HG03060 (cell line): Measurements from ENCODE around the gene DMXL2.
"Not testable (repeated sequence)": the region's sequence is repeated elsewhere in the genome, so short reads cannot be mapped to it uniquely, and the experiment has no call there.

Experiments
- ATAC-seq: cut with Tn5 transposase; IDR thresholded peaks from one replicate; pipeline ENCODE4 v1.9.1; 2021; ENCODE audit warnings: low read depth, moderate number of reproducible peaks; ENCODE audit not compliant: unreplicated experiment

DMXL2 gene, protein sequence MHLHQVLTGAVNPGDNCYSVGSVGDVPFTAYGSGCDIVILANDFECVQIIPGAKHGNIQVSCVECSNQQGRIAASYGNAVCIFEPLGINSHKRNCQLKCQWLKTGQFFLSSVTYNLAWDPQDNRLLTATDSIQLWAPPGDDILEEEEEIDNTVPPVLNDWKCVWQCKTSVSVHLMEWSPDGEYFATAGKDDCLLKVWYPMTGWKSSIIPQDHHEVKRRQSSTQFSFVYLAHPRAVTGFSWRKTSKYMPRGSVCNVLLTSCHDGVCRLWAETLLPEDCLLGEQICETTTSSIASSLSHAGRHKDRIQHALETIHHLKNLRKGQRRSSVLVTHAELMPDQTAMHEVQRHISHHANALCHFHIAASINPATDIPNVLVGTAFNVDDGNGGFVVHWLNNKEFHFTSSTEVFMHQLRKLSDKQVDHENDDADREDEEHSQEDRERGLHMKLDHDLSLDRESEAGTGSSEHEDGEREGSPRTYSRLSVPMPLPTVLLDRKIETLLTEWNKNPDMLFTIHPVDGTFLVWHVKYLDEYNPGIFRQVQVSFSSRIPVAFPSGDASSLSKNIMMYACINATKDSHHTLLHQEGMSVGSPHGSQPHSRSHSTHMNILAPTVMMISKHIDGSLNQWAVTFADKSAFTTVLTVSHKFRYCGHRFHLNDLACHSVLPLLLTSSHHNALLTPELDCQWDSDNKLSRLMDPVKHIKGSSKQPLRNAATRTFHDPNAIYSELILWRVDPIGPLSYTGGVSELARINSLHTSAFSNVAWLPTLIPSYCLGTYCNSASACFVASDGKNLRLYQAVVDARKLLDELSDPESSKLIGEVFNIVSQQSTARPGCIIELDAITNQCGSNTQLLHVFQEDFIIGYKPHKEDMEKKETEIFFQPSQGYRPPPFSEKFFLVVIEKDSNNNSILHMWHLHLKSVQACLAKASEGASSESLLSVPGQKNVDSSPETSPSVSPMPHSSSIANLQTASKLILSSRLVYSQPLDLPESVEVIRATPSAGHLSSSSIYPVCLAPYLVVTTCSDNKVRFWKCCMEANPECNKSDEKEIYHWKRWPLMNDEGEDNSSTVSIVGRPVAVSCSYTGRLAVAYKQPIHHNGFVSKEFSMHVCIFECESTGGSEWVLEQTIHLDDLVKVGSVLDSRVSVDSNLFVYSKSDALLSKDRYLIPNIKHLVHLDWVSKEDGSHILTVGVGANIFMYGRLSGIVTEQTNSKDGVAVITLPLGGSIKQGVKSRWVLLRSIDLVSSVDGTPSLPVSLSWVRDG (N-terminal part only)

DNA sequence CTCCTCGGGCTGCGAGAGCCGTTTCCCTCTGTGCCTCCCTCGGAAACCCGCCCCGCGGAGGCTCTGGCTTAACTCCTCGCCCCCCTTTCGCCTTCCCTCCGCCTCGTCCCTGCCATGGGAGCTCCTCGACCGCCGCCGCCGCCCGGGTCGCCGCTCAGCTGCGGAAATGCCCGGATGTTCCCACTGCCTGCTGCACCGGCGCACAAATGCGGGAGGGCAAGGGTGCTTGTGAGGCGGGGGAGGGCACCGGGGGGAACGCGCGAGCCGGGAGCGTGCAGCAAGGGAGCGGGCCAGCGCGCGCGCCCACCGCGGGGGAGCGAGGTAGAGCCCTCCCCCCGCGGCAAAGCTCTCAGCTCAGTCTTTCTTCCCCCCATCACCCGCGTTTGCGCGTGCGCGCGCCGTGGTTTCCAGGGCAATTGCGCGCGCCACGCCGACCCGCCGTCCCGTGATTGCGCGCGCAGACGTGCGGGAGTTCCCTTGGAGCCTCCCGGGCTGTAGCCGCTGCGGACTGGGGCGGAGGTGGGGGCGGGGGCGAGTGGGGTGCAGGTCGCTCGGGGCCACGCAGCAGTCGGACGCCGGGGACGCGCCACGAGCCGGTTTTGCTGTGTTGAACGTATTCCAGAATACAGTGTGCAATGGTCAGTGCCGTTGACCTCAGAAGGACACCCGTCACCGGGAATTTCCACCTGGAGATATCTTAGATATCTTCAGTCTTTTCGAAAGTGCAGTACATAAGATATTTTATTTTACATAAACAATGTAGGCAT lies at the start of gene DMXL2:
Gene DMXL2, minus strand, starts transcription at position 168 of the 767 bp plus-strand sequence. CDS start 226 bp downstream, outside the sequence.
- no peak for ATAC-seq

DNA sequence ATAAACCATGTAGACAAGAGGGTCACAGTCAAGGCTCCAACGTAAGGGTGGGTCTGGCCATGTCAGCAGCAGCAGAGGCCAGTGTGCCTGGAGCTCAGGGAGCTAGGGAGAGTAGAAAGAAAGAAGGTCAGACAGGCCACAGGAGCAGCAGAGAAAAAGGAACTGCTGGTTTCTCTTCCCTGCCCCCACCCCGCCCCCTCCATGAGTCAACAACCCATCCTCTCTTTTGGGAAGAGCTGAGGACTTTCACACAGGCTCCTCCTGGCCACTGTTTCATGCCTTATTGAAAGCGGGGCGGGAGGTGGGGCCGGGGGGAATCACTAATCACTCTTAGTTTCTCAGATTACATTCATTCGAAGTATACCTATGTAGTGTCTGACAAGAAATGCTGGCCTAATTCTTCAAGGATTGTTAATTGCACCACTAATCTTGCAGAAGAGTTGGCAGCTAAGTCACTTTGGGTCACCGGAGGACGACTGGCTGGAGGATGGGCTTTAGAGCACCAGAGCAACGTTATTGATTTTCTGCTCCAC lies 49.6 kb upstream of the DMXL2 start:
- no peak for ATAC-seq

DNA sequence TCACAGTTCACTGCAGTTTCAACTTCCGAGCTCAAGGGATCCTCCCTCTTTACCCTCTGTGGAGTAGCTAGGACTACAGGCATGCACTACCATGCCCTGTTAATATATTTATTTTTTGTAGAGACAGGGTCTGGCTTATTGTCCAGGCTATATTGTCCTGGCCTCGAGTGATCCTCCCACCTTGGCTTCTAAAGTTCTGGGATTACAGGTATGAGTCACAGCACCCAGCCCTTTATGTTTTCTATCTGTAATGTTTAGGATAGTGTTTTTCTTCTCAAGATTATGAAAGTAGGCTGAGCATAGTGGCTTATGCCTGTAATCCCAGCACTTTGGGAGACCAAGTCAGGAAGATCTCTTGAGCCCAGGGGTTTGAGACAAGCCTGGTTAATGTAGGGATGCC lies 46.8 kb upstream of the DMXL2 start:
- no peak for ATAC-seq

DNA sequence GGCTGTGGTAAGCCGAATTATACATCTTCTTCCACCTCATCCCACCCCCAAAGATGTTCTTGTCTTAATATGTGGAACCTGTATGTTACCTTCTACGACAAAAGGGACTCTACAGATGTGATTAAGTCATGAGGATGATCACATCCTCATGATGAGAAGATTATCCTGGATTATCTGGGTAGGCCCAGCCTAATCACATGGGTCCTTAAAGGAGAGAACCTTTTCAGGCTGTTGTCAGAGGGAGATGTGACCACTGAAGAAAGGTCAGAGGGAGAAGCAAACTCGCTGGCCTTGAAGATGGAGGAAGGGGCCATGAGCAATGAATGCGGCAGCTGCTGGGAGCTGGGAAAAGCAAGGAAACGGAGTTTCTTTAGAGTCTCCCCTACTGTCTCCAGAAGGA lies 45.9 kb upstream of the DMXL2 start:
- no peak for ATAC-seq

DNA sequence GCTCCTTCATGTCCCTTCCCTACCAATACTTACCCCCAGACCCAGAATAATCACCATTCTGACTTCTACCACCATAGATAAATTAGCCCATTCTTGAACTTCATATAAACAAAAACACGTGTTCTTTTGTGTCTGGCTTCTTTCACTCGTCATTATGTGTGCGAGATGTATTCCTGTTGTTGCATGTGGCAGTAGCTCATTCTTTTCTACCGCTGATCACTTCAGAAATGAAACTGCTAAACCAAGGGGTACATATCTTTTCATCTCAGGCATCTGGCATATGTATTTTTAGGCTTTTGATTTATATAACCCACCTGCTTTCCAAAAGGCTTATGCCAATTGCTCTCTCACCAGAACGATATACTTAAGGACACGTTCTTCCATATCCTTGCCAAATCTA lies 44.9 kb upstream of the DMXL2 start:
- ATAC-seq: no peak

DNA sequence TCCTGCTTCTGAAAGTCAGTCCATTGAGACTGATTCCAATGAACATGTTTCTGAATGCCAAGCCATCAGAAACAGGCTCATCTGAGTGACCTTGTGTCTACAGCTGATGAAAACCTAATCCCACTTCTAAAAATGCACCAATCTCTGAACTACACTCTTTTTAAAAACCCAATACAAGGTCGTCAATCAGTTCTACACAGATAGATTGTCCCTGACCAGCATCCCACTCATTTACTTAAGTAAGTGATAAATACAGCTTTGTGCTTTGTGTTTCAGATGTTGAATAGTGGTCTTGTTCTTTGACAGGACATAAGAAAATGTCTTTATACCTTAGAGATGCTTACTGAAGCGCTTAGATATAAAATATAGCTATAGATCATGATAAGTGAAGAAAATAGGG lies 38.5 kb upstream of the DMXL2 start:
- ATAC-seq: no peak

DNA sequence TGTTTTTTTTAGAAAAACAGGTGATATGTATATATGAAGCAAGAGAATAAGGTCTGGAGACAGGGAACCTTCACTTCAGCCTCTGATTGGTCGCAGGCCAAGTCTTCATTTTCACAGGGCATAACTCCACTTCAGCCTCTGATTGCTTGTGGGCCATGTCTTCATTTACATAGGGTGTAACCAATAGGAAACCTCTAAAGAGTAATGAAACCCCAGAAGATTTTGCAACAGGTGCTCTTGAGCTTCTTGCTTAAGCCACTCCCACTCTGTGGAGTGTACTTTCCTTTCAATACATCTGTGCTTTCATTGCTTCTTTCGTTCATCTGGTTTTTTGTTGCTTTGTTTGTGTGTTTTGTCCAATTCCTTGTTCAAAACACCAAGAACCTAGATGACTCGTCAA lies 36.1 kb upstream of the DMXL2 start:
- ATAC-seq: no peak

DNA sequence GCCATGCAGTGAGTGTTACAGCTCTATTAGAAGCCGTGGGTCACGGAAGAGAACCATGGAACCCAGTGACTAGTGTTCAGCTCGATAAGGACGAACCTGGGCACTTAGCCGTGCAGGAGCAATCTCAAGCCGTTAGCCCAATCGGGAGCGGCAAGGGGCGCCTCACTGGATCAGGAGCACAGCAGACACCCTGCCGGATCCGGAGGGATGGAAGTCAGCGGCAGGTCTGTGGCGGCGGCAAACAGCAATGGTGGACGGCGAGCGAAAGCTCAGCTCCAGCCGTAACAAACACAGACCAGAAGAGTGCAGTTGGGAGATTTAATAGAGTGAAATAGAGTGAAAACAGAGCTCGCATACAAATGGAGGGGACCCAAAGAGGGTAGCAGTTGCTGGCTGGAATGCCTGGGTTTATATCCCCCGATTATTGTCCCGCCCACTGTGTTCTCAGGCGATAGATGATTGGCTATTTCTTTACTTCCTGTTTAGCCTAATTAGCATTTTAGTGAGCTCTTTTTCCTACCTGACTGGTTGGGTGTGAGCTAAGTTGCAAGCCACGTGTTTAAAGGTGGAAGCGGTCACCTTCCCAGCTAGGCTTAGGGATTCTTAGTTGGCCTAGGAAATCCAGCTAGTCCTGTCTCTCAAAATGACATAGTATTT lies 33.0 kb upstream of the DMXL2 start:
- not testable (repeated sequence) for ATAC-seq

DNA sequence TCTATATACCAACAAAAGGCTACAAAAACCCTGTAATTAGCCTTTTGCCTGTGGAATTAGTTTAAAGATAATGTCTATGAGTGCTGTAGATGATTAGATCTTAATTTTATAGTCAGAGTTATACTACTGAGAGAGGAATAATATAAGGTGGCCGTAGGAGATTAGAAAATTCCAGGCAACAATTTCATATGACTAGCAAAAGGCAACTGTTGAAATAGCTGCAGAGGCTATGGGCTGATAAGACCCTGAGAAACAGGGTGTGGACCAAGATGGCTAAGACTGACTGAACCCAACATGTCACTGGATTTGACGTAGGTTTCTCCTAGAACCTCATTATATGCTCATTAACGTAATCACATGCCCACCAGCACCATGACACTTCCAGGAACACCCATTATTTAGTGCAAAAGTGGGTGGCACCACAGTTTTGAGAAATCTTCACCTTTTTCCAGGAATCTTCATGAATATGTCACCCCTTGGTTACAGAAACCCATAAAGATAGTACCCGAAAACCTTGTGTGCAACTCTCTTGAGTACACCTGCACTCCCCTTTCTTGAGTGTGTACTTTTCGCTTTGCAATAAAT lies 29.6 kb upstream of the DMXL2 start:
- ATAC-seq: no peak

DNA sequence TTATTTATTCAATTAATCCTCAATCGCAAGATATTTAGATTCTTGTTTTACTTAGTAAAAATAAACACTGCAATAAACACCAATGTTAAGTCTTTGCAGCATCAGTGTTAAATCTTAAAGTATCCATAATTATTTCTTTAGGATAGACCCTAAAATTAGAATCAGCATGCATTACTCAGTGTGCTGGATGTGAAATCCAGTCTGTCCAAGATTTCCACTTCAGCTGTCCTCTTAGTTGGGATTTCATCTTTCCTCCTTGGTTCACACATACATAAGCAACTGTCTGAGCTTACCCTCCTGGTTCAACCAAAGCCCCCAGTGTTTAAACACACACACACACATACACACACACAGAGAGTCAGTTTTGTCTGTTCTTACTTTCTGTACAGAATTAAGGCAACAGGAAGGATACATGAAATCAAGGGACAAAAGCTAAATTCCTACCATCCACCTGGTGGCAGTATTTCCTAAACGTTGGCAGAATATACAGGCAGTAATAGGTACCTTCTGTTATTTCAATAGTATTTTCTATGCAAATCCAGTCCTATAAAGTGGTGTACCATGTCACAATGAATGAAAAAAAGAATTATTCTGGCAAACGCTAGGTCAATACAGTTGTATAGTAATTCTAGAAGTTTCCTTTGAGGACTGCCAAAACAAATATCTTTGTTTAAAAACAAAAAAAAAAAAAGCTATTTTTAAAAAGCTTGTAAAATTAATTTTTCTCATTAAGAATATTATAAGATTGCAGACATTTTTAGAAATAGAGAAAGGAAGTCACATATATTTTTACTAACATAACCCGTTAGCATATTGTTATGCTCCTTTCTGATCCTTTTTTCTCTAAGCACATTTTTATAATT lies 27.3 kb upstream of the DMXL2 start:
- ATAC-seq: no peak

DNA sequence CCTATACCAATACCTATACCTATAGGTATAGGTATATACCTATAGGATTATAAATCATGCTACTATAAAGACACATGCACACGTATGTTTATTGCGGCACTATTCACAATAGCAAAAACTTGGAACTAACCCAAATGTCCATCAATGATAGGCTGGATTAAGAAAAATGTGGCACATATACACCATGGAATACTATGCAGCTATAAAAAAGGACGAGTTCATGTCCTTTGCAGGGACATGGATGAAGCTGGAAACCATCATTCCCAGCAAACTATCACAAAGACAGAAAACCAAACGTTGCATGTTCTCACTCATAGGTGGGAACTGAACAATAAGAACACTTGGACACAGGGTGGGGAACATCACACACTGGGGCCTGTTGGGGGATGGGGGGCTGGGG lies 26.1 kb upstream of the DMXL2 start:
- ATAC-seq: not testable (repeated sequence)

DNA sequence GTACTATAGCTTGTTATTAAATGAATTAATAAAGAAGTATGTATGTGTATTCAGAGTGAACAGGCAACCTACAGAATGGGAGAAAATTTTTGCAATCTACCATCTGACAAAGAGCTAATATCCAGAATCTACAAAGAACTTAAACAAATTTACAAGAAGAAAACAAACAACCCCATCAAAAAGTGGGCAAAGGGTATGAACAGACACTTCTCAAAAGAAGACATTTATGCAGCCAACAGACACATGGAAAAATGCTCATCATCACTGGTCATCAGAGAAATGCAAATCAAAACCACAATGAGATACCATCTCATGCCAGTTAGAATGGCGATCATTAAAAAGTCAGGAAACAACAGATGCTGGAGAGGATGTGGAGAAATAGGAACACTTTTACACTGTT lies 25.5 kb upstream of the DMXL2 start:
- not testable (repeated sequence) for ATAC-seq

DNA sequence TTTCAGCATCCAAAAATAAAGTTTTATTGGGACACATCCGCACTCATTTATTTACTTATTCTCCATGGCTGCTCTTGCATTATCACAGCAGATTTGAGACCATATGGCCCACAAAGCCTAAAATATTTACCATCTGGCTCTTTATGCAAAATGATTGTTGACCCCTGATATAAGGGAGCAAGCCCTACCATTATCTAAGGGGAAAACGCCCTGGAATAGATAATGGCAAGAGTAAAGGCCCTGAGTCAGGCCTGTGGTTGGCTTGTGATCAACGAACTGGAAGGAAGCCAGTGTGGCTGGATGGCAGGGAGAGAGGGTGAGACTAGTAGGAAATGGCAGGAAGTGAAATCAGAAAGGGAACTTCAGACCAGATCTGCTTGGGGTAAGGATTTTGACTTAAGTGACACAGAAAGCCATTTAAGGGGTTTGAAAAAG lies 24.6 kb upstream of the DMXL2 start:
- no peak for ATAC-seq

DNA sequence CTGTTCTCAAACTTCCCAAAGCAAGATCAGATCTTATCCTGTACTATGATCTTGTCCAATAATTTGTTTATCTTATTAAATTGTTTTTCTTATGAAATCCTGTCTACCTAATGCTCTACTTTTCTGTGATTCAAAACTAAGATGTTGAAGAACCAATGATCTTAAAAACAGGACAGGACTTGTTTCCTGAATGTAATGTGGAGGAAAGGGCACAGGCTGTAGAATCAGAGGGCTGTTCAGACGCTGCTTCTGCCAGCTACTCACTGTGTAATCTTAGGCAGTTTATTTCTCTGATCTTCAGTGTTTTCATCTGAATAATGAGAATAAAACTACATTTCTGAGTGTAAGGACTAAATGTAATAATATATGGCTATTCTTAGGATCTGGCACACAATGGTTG lies 20.1 kb upstream of the DMXL2 start:
- ATAC-seq: no peak

DNA sequence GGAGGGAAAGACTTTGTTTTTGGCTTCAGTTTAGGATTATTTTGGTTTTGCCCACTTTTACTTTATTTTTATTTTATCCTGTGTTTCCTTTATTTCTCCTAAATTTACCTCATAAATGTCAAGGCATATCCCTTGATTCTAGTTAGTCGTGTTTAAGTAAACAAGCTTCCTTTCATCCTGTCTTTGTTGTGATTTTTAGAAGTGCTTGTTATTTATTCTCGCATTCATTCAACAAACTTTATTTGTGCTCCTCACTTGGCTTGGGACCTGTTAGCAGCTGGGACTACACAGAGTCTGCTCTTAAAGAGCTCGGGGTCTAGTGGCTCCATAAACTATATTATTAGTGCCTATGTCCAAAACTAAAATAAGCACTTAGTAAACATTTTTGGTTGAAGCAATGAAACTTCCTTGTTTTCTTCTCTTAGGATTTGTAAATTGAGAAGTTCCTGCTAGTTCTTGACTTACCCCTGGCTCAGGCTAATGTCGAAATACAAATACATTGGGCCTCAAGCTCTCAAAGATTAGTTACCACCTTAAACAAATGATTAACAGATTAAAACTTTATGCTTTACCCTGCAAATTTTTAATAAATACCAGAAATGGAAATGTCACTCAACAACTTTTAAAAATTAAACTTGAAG lies 19.0 kb upstream of the DMXL2 start:
- ATAC-seq: no peak

DNA sequence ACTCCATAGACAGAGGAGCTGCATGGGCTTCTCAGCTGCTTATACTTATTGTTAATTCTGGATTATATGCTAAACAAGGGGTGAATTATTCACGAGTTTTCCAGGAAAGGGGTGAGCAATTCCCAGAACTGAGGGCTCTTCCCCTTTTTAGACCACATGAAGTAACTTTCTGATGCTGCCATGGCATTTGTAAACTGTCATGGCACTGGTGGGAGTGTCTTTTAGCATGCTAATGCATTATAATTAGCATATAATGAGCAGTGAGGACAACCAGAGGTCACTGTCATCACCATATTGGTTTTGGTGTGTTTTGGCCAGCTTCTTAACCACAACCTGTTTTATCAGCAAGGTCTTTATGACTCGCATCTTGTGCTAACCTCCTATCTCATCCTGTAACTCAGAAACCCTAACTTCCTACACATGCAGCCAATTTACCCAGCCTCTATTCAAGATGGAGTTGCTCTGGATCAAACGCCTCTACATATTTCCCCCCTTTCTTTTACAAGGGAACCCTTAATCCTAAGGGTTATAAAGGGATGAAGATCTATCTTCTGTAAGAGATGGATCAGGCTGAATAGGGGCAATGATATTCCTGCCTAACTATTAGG lies 12.1 kb upstream of the DMXL2 start:
- no peak for ATAC-seq

DNA sequence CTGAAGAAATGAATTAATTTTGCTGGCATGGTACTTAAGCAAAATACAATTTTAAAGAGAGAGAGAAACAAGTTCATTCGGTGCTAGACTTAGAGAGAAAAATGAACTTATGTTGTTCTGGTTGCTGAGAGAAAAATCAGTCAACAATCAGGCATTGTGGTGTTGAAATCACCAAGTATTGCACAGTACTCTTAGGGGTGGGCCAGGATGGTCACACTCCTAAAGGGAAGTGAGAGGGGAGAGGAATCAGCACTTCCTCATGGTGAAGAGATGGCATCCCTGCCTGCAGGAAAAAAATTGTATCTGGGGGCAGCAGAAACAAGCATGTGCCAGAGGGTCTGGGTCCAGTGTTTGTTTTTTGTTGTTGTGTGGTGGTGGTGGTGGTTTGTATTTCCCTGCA lies 7.0 kb upstream of the DMXL2 start:
- ATAC-seq: no peak
